Thyroid gland (tissue), 4 donors: ENCODE measurements around the gene NME9.

Experiments used
- CTCF ChIP-seq, 6 experiments: fragments of 200-600 bp in 3 of 6; fragments of 450-650 bp in 3 of 6; sonication (generic) in 3 of 6; IDR thresholded peaks; one replicate each; pipeline ENCODE4 v1.5.1; 2016 to 2019; ENCODE audit warnings: antibody characterized with exemption in 6 of 6, mild to moderate bottlenecking in 2 of 6, inconsistent platforms in 1 of 6, moderate library complexity in 1 of 6
- POLR2A ChIP-seq, 2 donors: fragments of 450-650 bp; IDR thresholded peaks; one replicate each; pipeline ENCODE4 v1.6.1; 2017; ENCODE audit warnings: antibody characterized with exemption in 2 of 2, mild to moderate bottlenecking in 2 of 2, moderate library complexity in 1 of 2

GRCh38 chr3:138344754-138345153 lies 15.1 kb upstream of the NME9 start:
- TF ChIP-seq CTCF (IDR thresholded peaks at IDR 0.05), result no peak
- no peak for TF ChIP-seq POLR2A (IDR thresholded peaks at IDR 0.05)
